PC-3 (cell line): ENCODE data around the gene USP28. TPM values are rescaled to one million over a fixed set of nuclear protein-coding genes. Genes with fewer than 3 reads are reported as not detected.

Source experiments
- ATAC-seq: fragments of 200-7000 bp; cut with Tn5 transposase; 2 replicates; pipeline ENCODE4 v1.9.1; 2020; ENCODE audit warnings: mild to moderate bottlenecking, moderate library complexity
- BruUV-seq: library from RNA; stranded (reverse); fragments of 400-500 nt; replicated peaks from 2 replicates; lab custom pipeline; 2021; lab: Mats Ljungman, UMichigan
- CTCF ChIA-PET: fragments of 300-600 bp; sonication (Branson Sonifier 250); formaldehyde crosslinking; loops from one replicate; lab custom pipeline; 2022; ENCODE audit warnings: antibody characterized with exemption; lab: Charles Lee
- POLR2A ChIA-PET: fragments of 300-600 bp; sonication (Branson Sonifier 250); formaldehyde crosslinking; loops from one replicate; lab custom pipeline; 2022; ENCODE audit warnings: antibody characterized with exemption; ENCODE audit not compliant: unreplicated experiment; lab: Charles Lee
- DNase-seq: peaks from one replicate; pipeline ENCODE4 v3.0.0-alpha.2; 2015
- H2AFZ ChIP-seq: fragments of 300-600 bp; sonication (generic); 2 replicates; pipeline ENCODE4 v1.6.0; 2016; ENCODE audit warnings: antibody characterized with exemption, low read length
- H3F3A ChIP-seq: fragments of 300-600 bp; sonication (generic); one replicate; pipeline ENCODE4 v1.6.0; 2017; ENCODE audit warnings: antibody characterized with exemption, low read length, control low read depth, mild to moderate bottlenecking; ENCODE audit not compliant: unreplicated experiment
- H3K27ac ChIP-seq: fragments of 300-600 bp; sonication (generic); 2 replicates; pipeline ENCODE4 v1.5.1; 2016; ENCODE audit warnings: mild to moderate bottlenecking, low read length
- H3K27me3 ChIP-seq: fragments of 300-600 bp; sonication (generic); 2 replicates; pipeline ENCODE4 v1.6.1; 2016; ENCODE audit warnings: low read length, mixed read lengths
- H3K36me3 ChIP-seq: fragments of 300-600 bp; sonication (generic); 2 replicates; pipeline ENCODE4 v1.6.1; 2016; ENCODE audit warnings: low read depth, mixed run types, low read length, mixed read lengths
- H3K4me1 ChIP-seq: fragments of 300-600 bp; sonication (generic); 2 replicates; pipeline ENCODE4 v1.5.1; 2016; ENCODE audit warnings: low read length; ENCODE audit not compliant: insufficient read depth
- H3K4me2 ChIP-seq: fragments of 300-600 bp; sonication (generic); 2 replicates; pipeline ENCODE4 v1.6.0; 2016; ENCODE audit warnings: low read length
- H3K4me3 ChIP-seq: fragments of 300-600 bp; sonication (generic); 2 replicates; pipeline ENCODE4 v1.5.1; 2016; ENCODE audit warnings: mild to moderate bottlenecking, low read length, mixed read lengths
- H3K79me2 ChIP-seq: fragments of 300-600 bp; sonication (generic); 2 replicates; pipeline ENCODE4 v1.6.1; 2017; ENCODE audit warnings: low read length, mixed read lengths
- H3K9ac ChIP-seq: fragments of 300-600 bp; sonication (generic); 2 replicates; pipeline ENCODE4 v1.6.0; 2016; ENCODE audit warnings: mild to moderate bottlenecking, low read length
- H3K9me2 ChIP-seq: fragments of 300-600 bp; sonication (generic); replicated peaks from 2 replicates; pipeline ENCODE4 v1.6.1; 2016; ENCODE audit warnings: mixed run types, low read length, mixed read lengths
- H3K9me3 ChIP-seq: fragments of 300-600 bp; sonication (generic); 2 replicates; pipeline ENCODE4 v1.6.1; 2016; ENCODE audit warnings: low read length, mixed read lengths
- H4K20me1 ChIP-seq: fragments of 300-600 bp; sonication (generic); 2 replicates; pipeline ENCODE4 v1.6.1; 2016; ENCODE audit warnings: low read length, mixed read lengths
- EZH2 ChIP-seq: fragments of 300-600 bp; sonication (generic); IDR thresholded peaks from one replicate; pipeline ENCODE4 v1.6.1; 2017; ENCODE audit warnings: antibody characterized with exemption, mild to moderate bottlenecking, low read length; ENCODE audit not compliant: unreplicated experiment
- EZH2phosphoT487 ChIP-seq: fragments of 300-600 bp; sonication (generic); IDR thresholded peaks from 2 replicates; pipeline ENCODE4 v1.6.1; 2018; ENCODE audit warnings: mild to moderate bottlenecking, antibody characterized with exemption, low read length, borderline replicate concordance
- intact Hi-C: fragments of 100-400 bp; cut with micrococcal nuclease; formaldehyde crosslinking; loops from 2 replicates; pipeline ENCODE4 v1.9.0; 2023
- total RNA-seq: library from RNA; depleted of rRNA; stranded (reverse); fragments of >200 nt; gene quantifications from 2 replicates; pipeline ENCODE4 v1.2.3, GENCODE V29; 2014
- TF ChIP-seq, protein P1 (sequence below): fragments of 300-600 bp; sonication (generic); conservative IDR thresholded peaks from 2 replicates; pipeline ENCODE4 v1.5.1; 2017; ENCODE audit warnings: antibody characterized with exemption, low read depth, mild to moderate bottlenecking, low read length

USP28 gene
- total RNA-seq, 1 experiment from 2014 or later, result 27.7 TPM

DNA sequence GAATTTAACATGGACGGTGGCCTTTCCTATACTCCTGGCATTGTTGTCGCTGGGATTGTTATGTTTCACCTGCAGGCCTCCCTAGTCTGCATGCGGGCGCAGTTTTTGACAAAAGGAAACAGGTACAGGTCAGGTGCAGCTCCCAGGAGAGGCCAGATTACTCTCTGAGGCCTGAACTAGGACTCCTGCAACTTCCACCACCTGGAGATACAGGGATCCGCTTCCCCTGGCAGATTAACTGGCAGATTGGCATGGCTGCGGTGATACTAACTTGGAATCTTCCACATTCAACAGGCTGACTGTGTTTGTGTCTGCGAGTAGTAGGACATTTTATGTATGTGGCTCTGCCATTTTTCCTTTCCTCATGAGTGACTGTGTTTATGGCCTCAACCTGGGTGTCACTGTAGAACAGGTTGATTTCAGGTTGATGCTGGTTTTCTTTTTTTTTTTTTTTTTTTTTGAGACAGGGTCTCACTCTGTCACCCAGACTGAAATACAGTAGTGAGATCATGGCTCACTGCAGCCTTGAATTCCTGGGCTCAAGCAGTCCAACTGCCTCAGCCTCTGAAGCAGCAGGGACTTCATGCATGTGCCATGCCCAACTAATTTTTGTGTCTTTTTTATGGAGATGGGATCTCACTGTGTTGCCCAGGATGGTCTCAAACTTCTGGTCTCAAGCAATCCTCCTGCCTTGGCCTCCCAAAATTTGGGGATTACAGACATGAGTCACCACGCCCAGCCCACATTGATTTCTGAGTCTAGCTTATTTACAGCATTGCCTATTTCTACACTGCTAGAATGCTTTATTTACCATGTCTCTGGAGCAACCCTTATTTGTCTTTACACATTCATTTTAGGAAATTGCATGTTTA, 1.7 kb upstream of the USP28 start:
- Histone ChIP-seq H3K4me1 (peaks cover 28% of the 10 kb centered on the region), H2AFZ (no peak overlapping the region), H3K9me2 (no peaks in the 10 kb centered on the region), H3K4me2 (no peak overlapping the region), H3K27me3 (no peaks in the 10 kb centered on the region), H3K4me3 (no peak overlapping the region), H3K9me3 (no peaks in the 10 kb centered on the region), H4K20me1 (no peaks in the 10 kb centered on the region), H3K9ac (no peak overlapping the region), H3K79me2 (peaks cover 35% of the 10 kb centered on the region), H3K27ac (no peak overlapping the region), H3K36me3 (no peaks in the 10 kb centered on the region), H3F3A (no peaks in the 10 kb centered on the region)
- no TSS peak for BruUV-seq
- ChIA-PET POLR2A (no interaction called here), CTCF (no interaction called here)
- TF ChIP-seq EZH2 (no peak), EZH2phosphoT487 (no peak)
- TF ChIP-seq, protein P1, sequence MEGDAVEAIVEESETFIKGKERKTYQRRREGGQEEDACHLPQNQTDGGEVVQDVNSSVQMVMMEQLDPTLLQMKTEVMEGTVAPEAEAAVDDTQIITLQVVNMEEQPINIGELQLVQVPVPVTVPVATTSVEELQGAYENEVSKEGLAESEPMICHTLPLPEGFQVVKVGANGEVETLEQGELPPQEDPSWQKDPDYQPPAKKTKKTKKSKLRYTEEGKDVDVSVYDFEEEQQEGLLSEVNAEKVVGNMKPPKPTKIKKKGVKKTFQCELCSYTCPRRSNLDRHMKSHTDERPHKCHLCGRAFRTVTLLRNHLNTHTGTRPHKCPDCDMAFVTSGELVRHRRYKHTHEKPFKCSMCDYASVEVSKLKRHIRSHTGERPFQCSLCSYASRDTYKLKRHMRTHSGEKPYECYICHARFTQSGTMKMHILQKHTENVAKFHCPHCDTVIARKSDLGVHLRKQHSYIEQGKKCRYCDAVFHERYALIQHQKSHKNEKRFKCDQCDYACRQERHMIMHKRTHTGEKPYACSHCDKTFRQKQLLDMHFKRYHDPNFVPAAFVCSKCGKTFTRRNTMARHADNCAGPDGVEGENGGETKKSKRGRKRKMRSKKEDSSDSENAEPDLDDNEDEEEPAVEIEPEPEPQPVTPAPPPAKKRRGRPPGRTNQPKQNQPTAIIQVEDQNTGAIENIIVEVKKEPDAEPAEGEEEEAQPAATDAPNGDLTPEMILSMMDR, result no peak
- no peak for ATAC-seq
- no peak for DNase-seq
- intact Hi-C loops, result no loop called here

DNA sequence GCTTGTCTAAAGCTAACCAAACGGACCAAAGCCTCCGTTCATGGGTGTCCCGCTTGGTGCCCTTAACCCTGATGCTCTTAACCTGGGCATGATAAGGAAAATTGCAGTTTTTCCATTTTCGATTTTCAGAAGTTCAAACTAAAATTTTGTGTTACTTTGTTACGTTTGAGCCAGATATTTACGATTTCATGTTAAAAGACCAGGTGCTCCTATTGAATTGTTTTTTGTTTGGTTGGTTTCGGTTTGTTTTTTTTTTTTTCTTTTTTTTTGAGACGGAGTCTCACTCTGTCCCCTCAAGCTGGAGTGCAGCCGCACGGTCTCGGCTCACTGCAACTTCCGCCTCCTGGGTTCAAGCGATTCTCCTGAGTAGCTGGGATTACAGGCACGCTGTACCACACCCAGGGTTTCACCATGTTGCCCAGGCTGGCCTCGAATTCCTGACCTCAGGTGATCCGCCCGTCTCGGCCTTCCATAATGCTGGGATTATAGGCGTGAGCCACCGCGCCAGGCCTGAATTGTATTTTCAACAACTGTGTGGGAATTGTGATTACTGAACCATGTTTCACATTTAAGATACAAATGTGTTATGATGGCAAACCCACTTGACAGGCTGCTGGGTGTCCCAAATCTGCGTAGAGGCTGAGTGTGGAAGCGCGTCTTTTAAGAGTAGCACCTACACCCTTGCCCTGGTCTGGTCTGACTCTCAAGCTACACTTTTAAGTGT, 864 bp upstream of the USP28 start:
- TF ChIP-seq, protein P1, result no peak
- TF ChIP-seq EZH2 (no peak), EZH2phosphoT487 (no peak)
- DNase-seq, result no peak
- BruUV-seq, result TSS peak; percentile 88
- peak overlapping the region; percentile 96 for H2AFZ ChIP-seq
- peak overlapping the region; percentile 72 for H3K27ac ChIP-seq
- CTCF ChIA-PET, result interaction anchor here (0.6 kb wide), 1 partner anchor 80 kb away, joined by 4 read pairs; no protein-coding TSS in a partner anchor
- H3K27me3 ChIP-seq, result no peaks in the 10 kb centered on the region
- no peaks in the 10 kb centered on the region for H3F3A ChIP-seq
- intact Hi-C loops, result no loop called here
- H3K9me3 ChIP-seq, result no peaks in the 10 kb centered on the region
- H3K4me1 ChIP-seq, result peaks cover 23% of the 10 kb centered on the region
- peaks cover 38% of the 10 kb centered on the region for H3K79me2 ChIP-seq
- POLR2A ChIA-PET, result interaction anchor here (0.5 to 0.7 kb wide), 2 partner anchors 27 to 1159 kb away, joined by 3 to 4 read pairs; no protein-coding TSS in a partner anchor
- H3K9me2 ChIP-seq, result no peaks in the 10 kb centered on the region
- H4K20me1 ChIP-seq, result no peaks in the 10 kb centered on the region
- peak overlapping the region; percentile 74 for H3K4me3 ChIP-seq
- ATAC-seq, result no peak
- peak overlapping the region; percentile 94 for H3K4me2 ChIP-seq
- H3K9ac ChIP-seq, result peak overlapping the region; percentile 76
- no peaks in the 10 kb centered on the region for H3K36me3 ChIP-seq
